Activated naive CD8-positive, alpha-beta T cell treated with anti-CD3 and anti-CD28 coated beads, Interleukin-2, amount 50 U/mL, for 24 hours (primary cell): Measurements from ENCODE around the gene NPS.

Experiments
- ATAC-seq: fragments of 150-1000 bp; cut with Tn5 transposase; one replicate; pipeline ENCODE4 v1.10.0; 2021
- DNase-seq: peaks from one replicate; pipeline ENCODE4 v3.0.0; 2021
- H3K27ac Mint-ChIP-seq: one replicate; pipeline ENCODE4 v1.8.0; 2021; ENCODE audit warnings: mild to moderate bottlenecking, mixed read lengths
- H3K27me3 Mint-ChIP-seq: one replicate; pipeline ENCODE4 v1.8.0; 2021; ENCODE audit warnings: mixed read lengths
- H3K36me3 Mint-ChIP-seq: one replicate; pipeline ENCODE4 v1.8.0; 2021; ENCODE audit warnings: low read depth, mixed read lengths
- H3K4me1 Mint-ChIP-seq: one replicate; pipeline ENCODE4 v1.8.0; 2021; ENCODE audit warnings: mixed read lengths
- H3K4me3 Mint-ChIP-seq: one replicate; pipeline ENCODE4 v1.8.0; 2021; ENCODE audit warnings: mild to moderate bottlenecking, moderate library complexity, mixed read lengths
- H3K9me3 Mint-ChIP-seq: one replicate; pipeline ENCODE4 v1.8.0; 2021; ENCODE audit warnings: mixed read lengths

NPS gene

DNA sequence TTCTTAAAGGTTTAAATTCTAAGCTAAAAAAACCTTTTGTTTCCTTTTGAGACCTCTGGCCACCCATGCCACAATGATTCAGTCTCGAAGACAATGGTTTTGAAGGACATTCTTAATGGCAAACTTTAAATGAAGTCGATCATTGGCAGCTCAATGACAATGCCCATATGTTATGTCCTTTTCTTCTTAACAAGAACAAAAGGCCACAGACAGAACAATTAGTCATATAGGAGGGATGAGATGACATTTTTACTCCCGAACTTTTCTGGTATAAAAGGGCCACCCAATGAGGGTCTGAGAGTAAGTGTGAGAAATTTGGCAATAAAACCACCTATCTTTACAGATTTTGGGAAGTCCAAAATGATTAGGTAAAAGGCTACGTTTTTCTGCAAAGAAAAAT lies at the start of gene NPS:
TSS of gene NPS (plus strand) at position 301 of the 400 bp plus-strand sequence. CDS start at position 361, 60 bp downstream.
- Mint-ChIP-seq H3K9me3 (peaks cover 15% of the 10 kb centered on the region), H3K36me3 (no peaks in the 10 kb centered on the region), H3K4me1 (no peaks in the 10 kb centered on the region), H3K27me3 (no peaks in the 10 kb centered on the region), H3K27ac (no peak within 1 kb of the TSS), H3K4me3 (no peak within 1 kb of the TSS)
- ATAC-seq: no peak
- no peak for DNase-seq

DNA sequence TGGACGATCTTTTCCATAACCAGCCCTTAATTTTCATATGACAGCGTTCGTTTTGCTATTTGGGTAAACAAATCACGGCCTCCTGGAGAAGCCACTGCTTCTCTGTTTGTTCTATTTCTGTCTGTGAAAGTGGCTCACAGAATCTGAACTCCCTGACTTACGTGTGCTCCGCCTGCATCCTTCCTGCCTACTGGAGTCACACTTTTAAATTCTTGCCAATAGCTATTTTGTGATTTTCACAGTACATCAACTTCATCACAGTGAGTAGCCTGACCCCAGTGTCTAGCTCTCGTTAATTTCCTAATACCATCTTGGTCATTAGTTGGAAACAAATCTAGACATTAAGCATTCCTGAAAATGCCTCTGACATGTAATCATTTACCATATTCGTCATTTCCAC lies 49.0 kb upstream of the NPS start:
- H3K4me1 Mint-ChIP-seq: no peaks in the 10 kb centered on the region
- ATAC-seq: no peak

DNA sequence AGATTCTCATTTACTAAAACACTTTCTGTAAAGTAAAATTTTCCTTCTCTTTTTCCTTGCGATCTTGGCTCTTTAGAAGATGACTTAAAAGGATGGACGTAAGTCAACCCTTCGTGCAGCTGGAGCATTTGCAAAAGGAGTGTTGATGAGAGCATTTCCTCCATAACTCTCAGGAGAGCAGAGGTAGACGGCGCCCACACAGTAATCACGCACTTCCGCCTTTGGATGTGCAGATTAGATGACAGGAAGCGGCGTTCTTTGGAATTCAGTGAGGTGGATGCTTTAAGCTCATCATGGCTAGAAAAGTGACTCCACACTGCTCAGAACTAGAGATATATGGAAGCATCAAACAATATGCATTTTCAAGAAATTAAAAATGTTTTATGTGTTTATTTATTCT lies 43.0 kb upstream of the NPS start:
- ATAC-seq: no peak
- no peak for DNase-seq
- Mint-ChIP-seq H3K4me3 (no peak overlapping the region), H3K9me3 (no peaks in the 10 kb centered on the region), H3K4me1 (no peaks in the 10 kb centered on the region), H3K27ac (no peak overlapping the region), H3K27me3 (peaks cover 6% of the 10 kb centered on the region), H3K36me3 (no peaks in the 10 kb centered on the region)

More for the DNA sequence above, 49.0 kb upstream of the NPS start:
- H3K9me3 Mint-ChIP-seq: no peaks in the 10 kb centered on the region
- no peak for DNase-seq
- no peak overlapping the region for H3K4me3 Mint-ChIP-seq
- no peak overlapping the region for H3K27ac Mint-ChIP-seq
- H3K27me3 Mint-ChIP-seq: peaks cover 3% of the 10 kb centered on the region
- no peaks in the 10 kb centered on the region for H3K36me3 Mint-ChIP-seq

DNA sequence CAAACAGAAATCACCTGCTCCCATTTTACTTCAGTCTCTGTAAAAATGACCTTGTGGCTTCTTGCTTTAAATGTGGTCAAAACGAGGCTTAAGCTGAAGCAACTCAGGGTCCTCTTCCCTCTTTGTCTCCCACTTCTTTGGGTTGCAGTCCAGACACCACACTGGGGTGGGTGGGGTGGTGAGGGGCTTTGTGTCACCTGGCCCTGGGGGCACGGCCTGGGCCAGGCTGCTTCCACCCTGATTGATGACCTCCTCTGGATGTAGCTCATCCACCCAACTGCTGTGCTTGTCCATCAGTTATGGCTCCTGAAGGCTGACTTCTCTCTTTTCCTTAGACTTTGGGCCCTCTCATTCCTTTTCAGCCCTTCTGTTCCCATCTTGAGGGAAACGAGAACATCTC lies 26.8 kb upstream of the NPS start:
- no peaks in the 10 kb centered on the region for H3K27me3 Mint-ChIP-seq
- no peaks in the 10 kb centered on the region for H3K9me3 Mint-ChIP-seq
- ATAC-seq: no peak
- DNase-seq: no peak
- no peak overlapping the region for H3K4me3 Mint-ChIP-seq
- no peak overlapping the region for H3K27ac Mint-ChIP-seq
- H3K4me1 Mint-ChIP-seq: no peaks in the 10 kb centered on the region
- H3K36me3 Mint-ChIP-seq: no peaks in the 10 kb centered on the region

DNA sequence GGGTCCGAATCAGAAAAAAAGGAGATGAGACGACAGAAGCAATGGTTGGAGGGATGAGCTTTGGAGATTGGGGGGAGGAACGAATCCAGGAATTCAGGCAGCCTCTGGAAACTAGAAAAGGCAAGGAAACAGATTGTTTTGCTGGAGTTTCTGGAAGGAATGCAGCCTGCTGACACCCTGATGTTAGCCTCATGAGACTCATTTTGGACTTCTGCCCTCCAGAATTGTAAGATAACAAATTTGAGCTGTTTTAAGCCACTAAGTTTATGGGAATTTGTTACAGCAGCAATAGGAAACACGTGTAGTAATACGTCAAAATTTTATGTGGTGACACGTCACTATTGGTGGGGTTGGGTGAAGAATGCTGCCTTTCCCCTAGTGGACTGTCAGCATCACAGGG lies 25.6 kb upstream of the NPS start:
- ATAC-seq (no peak), DNase-seq (no peak)
- Mint-ChIP-seq H3K9me3 (no peaks in the 10 kb centered on the region), H3K27me3 (no peaks in the 10 kb centered on the region), H3K4me3 (no peak overlapping the region), H3K36me3 (no peaks in the 10 kb centered on the region), H3K27ac (no peak overlapping the region), H3K4me1 (no peaks in the 10 kb centered on the region)

GRCh38 chr10:127524229-127524628 lies 24.9 kb upstream of the NPS start:
- Mint-ChIP-seq H3K4me1 (no peaks in the 10 kb centered on the region), H3K27me3 (no peaks in the 10 kb centered on the region), H3K27ac (no peak overlapping the region), H3K36me3 (no peaks in the 10 kb centered on the region), H3K9me3 (no peaks in the 10 kb centered on the region), H3K4me3 (no peak overlapping the region)
- no peak for ATAC-seq
- DNase-seq: no peak

DNA sequence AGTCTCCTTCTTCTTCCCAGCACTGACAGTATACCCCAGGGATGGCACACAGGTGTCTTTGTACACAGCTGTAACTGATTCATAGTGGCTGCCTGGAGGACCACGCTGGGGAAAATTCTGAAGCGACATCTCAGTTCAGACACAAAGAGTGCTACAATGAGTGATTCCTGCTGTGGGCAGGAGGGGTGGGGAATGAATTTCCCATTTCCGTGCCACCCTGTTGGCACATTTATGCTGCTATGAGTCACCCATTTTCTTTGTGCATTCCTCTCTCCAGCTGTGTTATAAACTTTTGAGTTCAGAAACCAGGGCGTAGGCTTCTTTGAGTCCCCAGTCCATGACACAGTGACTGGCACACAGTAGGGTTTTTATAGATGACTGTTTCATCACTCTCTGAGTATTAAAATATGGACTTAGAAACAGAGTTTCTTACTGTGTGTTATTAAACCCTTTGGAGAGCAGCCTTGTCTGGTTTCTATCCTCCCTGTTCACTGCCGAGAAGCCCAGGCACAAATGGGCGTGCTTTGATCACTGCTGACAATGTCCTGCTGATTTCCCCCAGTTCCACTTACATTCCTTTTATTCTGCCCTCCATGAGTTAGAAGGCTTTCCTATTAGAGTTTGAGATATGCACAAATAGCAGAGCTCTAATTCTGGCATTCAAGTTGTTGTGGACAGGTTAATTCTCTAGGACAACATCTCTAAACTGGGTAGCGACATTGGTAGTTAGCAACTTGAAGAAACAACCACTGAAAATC lies 24.0 kb upstream of the NPS start:
- Mint-ChIP-seq H3K27ac (no peak overlapping the region), H3K36me3 (no peaks in the 10 kb centered on the region), H3K4me1 (no peaks in the 10 kb centered on the region), H3K27me3 (no peaks in the 10 kb centered on the region), H3K4me3 (no peak overlapping the region), H3K9me3 (no peaks in the 10 kb centered on the region)
- ATAC-seq: no peak
- DNase-seq: no peak

DNA sequence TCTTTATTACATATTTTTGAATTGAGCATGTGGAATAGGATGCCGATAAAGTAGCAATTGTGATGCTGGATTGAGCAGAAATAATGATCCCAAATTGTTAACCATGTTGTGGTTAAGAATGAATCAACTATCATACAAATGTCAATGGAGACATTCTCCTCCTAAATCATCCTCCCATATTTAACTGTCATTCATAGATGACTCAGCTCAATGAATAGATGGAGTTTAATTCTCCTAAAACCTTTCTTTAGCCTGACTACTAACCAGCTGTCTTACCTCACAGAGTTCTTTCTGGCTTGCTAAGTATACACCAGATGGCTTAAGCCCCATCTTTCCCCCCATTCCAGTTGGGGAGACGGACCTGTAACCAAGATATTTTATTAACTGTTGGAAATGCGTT lies 23.4 kb upstream of the NPS start:
- H3K36me3 Mint-ChIP-seq: no peaks in the 10 kb centered on the region
- no peaks in the 10 kb centered on the region for H3K27me3 Mint-ChIP-seq
- H3K27ac Mint-ChIP-seq: no peak overlapping the region
- DNase-seq: no peak
- no peaks in the 10 kb centered on the region for H3K4me1 Mint-ChIP-seq
- H3K9me3 Mint-ChIP-seq: no peaks in the 10 kb centered on the region
- ATAC-seq: no peak
- H3K4me3 Mint-ChIP-seq: no peak overlapping the region

- Mint-ChIP-seq H3K27ac (no peak overlapping the region), H3K4me3 (no peak overlapping the region), H3K9me3 (no peaks in the 10 kb centered on the region), H3K36me3 (no peaks in the 10 kb centered on the region), H3K4me1 (no peaks in the 10 kb centered on the region), H3K27me3 (no peaks in the 10 kb centered on the region)
- no peak for DNase-seq
- no peak for ATAC-seq
These were observed 22.9 kb upstream of the NPS start for GRCh38 chr10:127526161-127526560.

- Mint-ChIP-seq H3K9me3 (no peaks in the 10 kb centered on the region), H3K27ac (no peak overlapping the region), H3K4me3 (no peak overlapping the region), H3K4me1 (no peaks in the 10 kb centered on the region), H3K27me3 (no peaks in the 10 kb centered on the region), H3K36me3 (no peaks in the 10 kb centered on the region)
- DNase-seq (no peak), ATAC-seq (no peak)
These were observed 21.8 kb upstream of the NPS start for GRCh38 chr10:127527320-127527719.

DNA sequence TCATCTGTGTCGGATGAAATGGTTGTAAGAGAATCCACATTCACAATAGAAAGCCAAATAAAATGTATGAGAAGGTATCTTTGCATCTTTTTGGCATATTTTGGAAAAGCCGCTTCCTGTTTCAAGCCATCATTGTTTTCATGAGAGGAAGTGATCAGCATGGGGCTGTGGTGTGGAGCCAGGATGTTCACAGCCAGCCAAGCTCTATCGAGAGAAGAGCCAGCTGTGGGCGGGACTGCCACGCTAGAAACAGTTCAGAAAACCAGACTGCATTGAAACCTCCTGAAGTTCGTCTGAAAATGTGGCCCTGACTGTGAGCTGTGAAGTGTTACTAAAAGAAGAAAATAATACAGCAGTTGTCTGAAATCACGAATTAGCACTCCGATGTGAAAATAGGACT lies 21.2 kb upstream of the NPS start:
- H3K36me3 Mint-ChIP-seq: no peaks in the 10 kb centered on the region
- H3K4me1 Mint-ChIP-seq: no peaks in the 10 kb centered on the region
- H3K9me3 Mint-ChIP-seq: no peaks in the 10 kb centered on the region
- no peaks in the 10 kb centered on the region for H3K27me3 Mint-ChIP-seq
- DNase-seq: no peak
- no peak for ATAC-seq
- H3K27ac Mint-ChIP-seq: no peak overlapping the region
- no peak overlapping the region for H3K4me3 Mint-ChIP-seq

GRCh38 chr10:127532193-127532592 lies 16.9 kb upstream of the NPS start:
- H3K27ac Mint-ChIP-seq: no peak overlapping the region
- DNase-seq (no peak), ATAC-seq (no peak)
- peaks cover 2% of the 10 kb centered on the region for H3K27me3 Mint-ChIP-seq
- peaks cover 3% of the 10 kb centered on the region for H3K9me3 Mint-ChIP-seq
- H3K4me3 Mint-ChIP-seq: no peak overlapping the region
- H3K4me1 Mint-ChIP-seq: no peaks in the 10 kb centered on the region
- no peaks in the 10 kb centered on the region for H3K36me3 Mint-ChIP-seq

DNA sequence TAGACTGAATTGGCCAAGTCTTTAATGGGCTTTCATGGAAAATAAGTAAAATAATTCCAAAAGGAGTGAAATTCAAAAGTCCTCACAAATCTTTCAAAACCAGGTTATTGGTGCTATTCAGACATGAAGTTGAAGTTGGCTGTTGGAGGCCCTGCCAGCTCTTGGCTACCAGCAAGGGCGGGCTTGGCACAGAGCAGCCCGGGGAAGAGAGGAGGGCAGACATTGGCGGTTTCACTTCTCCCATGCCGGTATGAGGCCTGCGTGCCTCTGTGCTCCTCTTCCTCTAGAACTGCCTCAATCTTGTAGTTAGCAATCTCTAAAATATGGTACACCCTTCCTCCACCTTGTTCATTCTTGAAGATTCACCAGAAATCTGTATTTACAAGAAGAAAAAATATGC lies 16.4 kb upstream of the NPS start:
- Mint-ChIP-seq H3K4me3 (no peak overlapping the region), H3K9me3 (peaks cover 3% of the 10 kb centered on the region), H3K27me3 (peaks cover 2% of the 10 kb centered on the region), H3K36me3 (no peaks in the 10 kb centered on the region), H3K4me1 (no peaks in the 10 kb centered on the region), H3K27ac (no peak overlapping the region)
- no peak for DNase-seq
- ATAC-seq: no peak

DNA sequence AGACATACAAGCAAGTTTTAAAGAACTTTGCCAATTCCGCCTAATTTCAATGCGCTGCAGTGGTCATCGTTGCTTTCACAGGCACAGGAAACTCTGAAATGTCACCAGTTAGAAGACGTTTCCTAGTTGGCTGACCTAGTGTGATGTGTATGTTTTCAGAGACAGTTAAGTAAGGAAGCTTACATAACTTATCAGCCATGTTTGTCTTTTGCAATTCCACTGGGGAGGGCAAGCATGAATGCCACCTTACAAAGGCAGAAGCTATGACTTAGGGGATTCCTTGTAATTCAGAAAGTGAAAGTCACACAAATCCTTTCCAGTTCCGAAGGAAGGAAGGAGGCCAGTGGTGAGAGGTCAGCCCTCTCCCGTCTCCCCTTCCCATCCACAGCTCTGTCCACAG lies 15.0 kb upstream of the NPS start:
- no peak overlapping the region for H3K27ac Mint-ChIP-seq

GRCh38 chr10:127534496-127534895 lies 14.6 kb upstream of the NPS start:
- ATAC-seq: no peak
- H3K4me3 Mint-ChIP-seq: no peak overlapping the region
- no peak for DNase-seq

More for the DNA sequence above, 15.0 kb upstream of the NPS start:
- ATAC-seq (no peak), DNase-seq (no peak)
- Mint-ChIP-seq H3K9me3 (peaks cover 3% of the 10 kb centered on the region), H3K4me3 (no peak overlapping the region), H3K36me3 (no peaks in the 10 kb centered on the region), H3K27me3 (peaks cover 3% of the 10 kb centered on the region), H3K4me1 (no peaks in the 10 kb centered on the region)

More at GRCh38 chr10:127534496-127534895, 14.6 kb upstream of the NPS start:
- no peaks in the 10 kb centered on the region for H3K4me1 Mint-ChIP-seq
- H3K36me3 Mint-ChIP-seq: no peaks in the 10 kb centered on the region
- H3K9me3 Mint-ChIP-seq: peaks cover 3% of the 10 kb centered on the region
- H3K27ac Mint-ChIP-seq: no peak overlapping the region
- peaks cover 3% of the 10 kb centered on the region for H3K27me3 Mint-ChIP-seq
